Measurements from ENCODE around the gene TMSB4X.

GRCh38 chrX:12979026-12979607, 4.2 kb downstream of the TMSB4X start:
- no peak for TF ChIP-seq POLR2A (IDR thresholded peaks at IDR 0.05; ENCODE audit: low read depth, low read length)
- TF ChIP-seq, protein P1, sequence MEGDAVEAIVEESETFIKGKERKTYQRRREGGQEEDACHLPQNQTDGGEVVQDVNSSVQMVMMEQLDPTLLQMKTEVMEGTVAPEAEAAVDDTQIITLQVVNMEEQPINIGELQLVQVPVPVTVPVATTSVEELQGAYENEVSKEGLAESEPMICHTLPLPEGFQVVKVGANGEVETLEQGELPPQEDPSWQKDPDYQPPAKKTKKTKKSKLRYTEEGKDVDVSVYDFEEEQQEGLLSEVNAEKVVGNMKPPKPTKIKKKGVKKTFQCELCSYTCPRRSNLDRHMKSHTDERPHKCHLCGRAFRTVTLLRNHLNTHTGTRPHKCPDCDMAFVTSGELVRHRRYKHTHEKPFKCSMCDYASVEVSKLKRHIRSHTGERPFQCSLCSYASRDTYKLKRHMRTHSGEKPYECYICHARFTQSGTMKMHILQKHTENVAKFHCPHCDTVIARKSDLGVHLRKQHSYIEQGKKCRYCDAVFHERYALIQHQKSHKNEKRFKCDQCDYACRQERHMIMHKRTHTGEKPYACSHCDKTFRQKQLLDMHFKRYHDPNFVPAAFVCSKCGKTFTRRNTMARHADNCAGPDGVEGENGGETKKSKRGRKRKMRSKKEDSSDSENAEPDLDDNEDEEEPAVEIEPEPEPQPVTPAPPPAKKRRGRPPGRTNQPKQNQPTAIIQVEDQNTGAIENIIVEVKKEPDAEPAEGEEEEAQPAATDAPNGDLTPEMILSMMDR (conservative IDR thresholded peaks at IDR 0.05; ENCODE audit: low read depth, low read length) = no peak
- TF ChIP-seq, protein P2, sequence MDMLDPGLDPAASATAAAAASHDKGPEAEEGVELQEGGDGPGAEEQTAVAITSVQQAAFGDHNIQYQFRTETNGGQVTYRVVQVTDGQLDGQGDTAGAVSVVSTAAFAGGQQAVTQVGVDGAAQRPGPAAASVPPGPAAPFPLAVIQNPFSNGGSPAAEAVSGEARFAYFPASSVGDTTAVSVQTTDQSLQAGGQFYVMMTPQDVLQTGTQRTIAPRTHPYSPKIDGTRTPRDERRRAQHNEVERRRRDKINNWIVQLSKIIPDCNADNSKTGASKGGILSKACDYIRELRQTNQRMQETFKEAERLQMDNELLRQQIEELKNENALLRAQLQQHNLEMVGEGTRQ (IDR thresholded peaks at IDR 0.05; ENCODE audit: low read depth, low read length) = no peak
- TF ChIP-seq RFX5 (IDR thresholded peaks at IDR 0.05; ENCODE audit: low read depth, low read length) = no peak
- TF ChIP-seq MAZ (IDR thresholded peaks at IDR 0.05; ENCODE audit: borderline replicate concordance, low read depth, low read length) = no peak
- TF ChIP-seq SMC3 (IDR thresholded peaks at IDR 0.05; ENCODE audit: low read depth, low read length) = no peak
- no peak for TF ChIP-seq BHLHE40 (IDR thresholded peaks at IDR 0.05; ENCODE audit: low read depth, low read length)
- no peak for TF ChIP-seq CHD1 (IDR thresholded peaks at IDR 0.05; ENCODE audit: low read depth, low read length)
- TF ChIP-seq ELK1 (IDR thresholded peaks at IDR 0.05; ENCODE audit: borderline replicate concordance, low read depth, low read length) = no peak
- TF ChIP-seq RCOR1 (IDR thresholded peaks at IDR 0.05; ENCODE audit: insufficient replicate concordance, low read length) = no peak
- no peak for TF ChIP-seq MAFK (IDR thresholded peaks at IDR 0.05; ENCODE audit: low read depth, low read length)
- no peak for TF ChIP-seq CEBPB (IDR thresholded peaks at IDR 0.05; ENCODE audit: low read depth, low read length)
